ENCODE results near the gene VEGFA.

GRCh38 chr6:43766500-43766853 lies 3.5 kb upstream of the VEGFA start:
- no peak for TF ChIP-seq ZNF274 (IDR thresholded peaks at IDR 0.05; ENCODE audit: low read depth, low read length)
- no peak for TF ChIP-seq SUZ12 (IDR thresholded peaks at IDR 0.05; ENCODE audit: extremely low read depth, insufficient read depth, insufficient read length)

Data from NT2/D1 (cell line).